ENCODE measurements around the gene MTMR3. TPM values are rescaled to one million over a fixed set of nuclear protein-coding genes. Genes with fewer than 3 reads are reported as not detected.

Gene MTMR3
- total RNA-seq, 1 experiment from 2014 or later: 26.8 TPM

GRCh38 chr22:30023099-30023660, 140.2 kb downstream of the MTMR3 start:
- TF ChIP-seq REST (IDR thresholded peaks at IDR 0.05; ENCODE audit: insufficient read depth in 1 of 2, low read depth in 2 of 2, low read length in 1 of 2): no peak
- no peak for TF ChIP-seq TCF7L2 (IDR thresholded peaks at IDR 0.05; ENCODE audit: low read depth, low read length)
- ChIA-PET POLR2A (no interaction called here), CTCF (interaction anchor here (0.7 kb wide), 1 partner anchor 21 kb away, joined by 6 read pairs; no protein-coding TSS in a partner anchor)
- Histone ChIP-seq H3K4me1 (ENCODE audit: control insufficient read depth, insufficient read depth, low read length) (no peaks in the 10 kb centered on the region), H3K27ac (ENCODE audit: low read length) (no peak overlapping the region), H3K36me3 (ENCODE audit: control insufficient read depth, insufficient read depth, low read length) (peaks cover 3% of the 10 kb centered on the region; the same call in 1 of the 2 replicates), H3K9me3 (ENCODE audit: control insufficient read depth, insufficient read depth, low read depth, low read length) (no peaks in the 10 kb centered on the region), H3K27me3 (ENCODE audit: control insufficient read depth, insufficient read depth, low read length) (no peaks in the 10 kb centered on the region), H3K4me3 (ENCODE audit: low read depth in 2 of 2, low read length in 2 of 2) (no peak overlapping the region)
- no TSS peak for BruUV-seq (replicated peaks)
- DNase-seq (ENCODE audit: low read depth, low spot score): no peak
- intact Hi-C loops (cut with micrococcal nuclease; ENCODE audit: unreplicated experiment) (no loop called here), in situ Hi-C loops (cut with HindIII; ENCODE audit: low pct_unique_long_range_greater_than_20kb, low sequenced_read_pairs) (no loop called here)
- ATAC-seq: no peak

- in situ Hi-C loops (cut with HindIII; ENCODE audit: low pct_unique_long_range_greater_than_20kb, low sequenced_read_pairs) (no loop called here), intact Hi-C loops (cut with micrococcal nuclease; ENCODE audit: unreplicated experiment) (no loop called here)
- no peak overlapping the region for H3K4me3 ChIP-seq (ENCODE audit: low read depth in 2 of 2, low read length in 2 of 2)
- no peaks in the 10 kb centered on the region for H3K4me1 ChIP-seq (ENCODE audit: control insufficient read depth, insufficient read depth, low read length)
- BruUV-seq (replicated peaks): no TSS peak
- ATAC-seq (no peak), DNase-seq (ENCODE audit: low read depth, low spot score) (no peak)
- H3K27me3 ChIP-seq (ENCODE audit: control insufficient read depth, insufficient read depth, low read length): no peaks in the 10 kb centered on the region
- peaks cover 3% of the 10 kb centered on the region; the same call in 1 of the 2 replicates for H3K36me3 ChIP-seq (ENCODE audit: control insufficient read depth, insufficient read depth, low read length)
- no peaks in the 10 kb centered on the region for H3K9me3 ChIP-seq (ENCODE audit: control insufficient read depth, insufficient read depth, low read depth, low read length)
- no peak for TF ChIP-seq POLR2AphosphoS5 (IDR thresholded peaks at IDR 0.05; ENCODE audit: low read depth, low read length)
- TF ChIP-seq REST (IDR thresholded peaks at IDR 0.05; ENCODE audit: insufficient read depth in 1 of 2, low read depth in 2 of 2, low read length in 1 of 2): no peak
- TF ChIP-seq CTCF (IDR thresholded peaks at IDR 0.05): no peak
- TF ChIP-seq TCF7L2 (IDR thresholded peaks at IDR 0.05; ENCODE audit: low read depth, low read length): no peak
- TF ChIP-seq SIN3A (IDR thresholded peaks at IDR 0.05; ENCODE audit: borderline replicate concordance, insufficient read depth, low read depth, low read length): no peak
- CTCF ChIA-PET: no interaction called here
- H3K27ac ChIP-seq (ENCODE audit: low read length): no peak overlapping the region
- POLR2A ChIA-PET: no interaction called here
Measured at GRCh38 chr22:30024231-30024630, 141.3 kb downstream of the MTMR3 start.

Data from Panc1 (cell line).